Vagina (tissue), 2 donors: ENCODE measurements around the gene DYRK1B. TPM values are rescaled to one million over a fixed set of nuclear protein-coding genes. Genes with fewer than 3 reads are reported as not detected.
A peak's percentile ranks its signal among the peaks of the same experiment; 100 is the strongest.

Experiments used
- DNase-seq, 2 donors: peaks; one replicate each; pipeline ENCODE4 v3.0.0-alpha.2; 2017; ENCODE audit errors: extremely low spot score in 2 of 2
- H3K27ac ChIP-seq: fragments of 200-600 bp; sonication (generic); one replicate; pipeline ENCODE4 v1.5.1; 2019
- H3K27me3 ChIP-seq: fragments of 200-600 bp; sonication (generic); one replicate; pipeline ENCODE4 v1.5.1; 2019
- H3K36me3 ChIP-seq, 2 donors: fragments of 200-600 bp; sonication (generic); one replicate each; pipeline ENCODE4 v1.5.1; 2017 to 2019
- H3K4me1 ChIP-seq: fragments of 200-600 bp; sonication (generic); one replicate; pipeline ENCODE4 v1.5.1; 2019
- H3K4me3 ChIP-seq, 2 donors: fragments of 200-600 bp; sonication (generic); 1 replicate in 1 of 2; 2 replicates in 1 of 2; pipeline ENCODE4 v1.5.1; 2016 to 2019
- H3K9me3 ChIP-seq: fragments of 200-600 bp; sonication (generic); one replicate; pipeline ENCODE4 v1.5.1; 2019
- CTCF ChIP-seq, 3 experiments: fragments of 450-650 bp in 2 of 3; fragments of 200-600 bp in 1 of 3; sonication (generic) in 1 of 3; IDR thresholded peaks; one replicate each; pipeline ENCODE4 v1.5.1; 2017 to 2019; ENCODE audit warnings: antibody characterized with exemption in 3 of 3, mild to moderate bottlenecking in 2 of 3, moderate library complexity in 2 of 3
- POLR2A ChIP-seq, 2 donors: fragments of 450-650 bp; IDR thresholded peaks; one replicate each; pipeline ENCODE4 v1.6.1; 2017; ENCODE audit warnings: antibody characterized with exemption in 2 of 2, mild to moderate bottlenecking in 2 of 2, moderate library complexity in 2 of 2
- POLR2AphosphoS5 ChIP-seq, 2 donors: sonication (generic); formaldehyde crosslinking; IDR thresholded peaks; one replicate each; pipeline ENCODE4 v1.9.0; 2017; ENCODE audit warnings: antibody characterized with exemption in 2 of 2, mild to moderate bottlenecking in 2 of 2, low read depth in 1 of 2; ENCODE audit not compliant: insufficient read depth in 1 of 2
- intact Hi-C: fragments of 100-400 bp; cut with DNase I; formaldehyde crosslinking; loops from one replicate; pipeline ENCODE4 v1.15.1; 2023
- total RNA-seq: library from RNA; depleted of rRNA; stranded (reverse); fragments of >200 nt; gene quantifications from one replicate; pipeline ENCODE4 v1.2.3, GENCODE V29; 2016

The DYRK1B gene
- total RNA-seq, 1 donor from 2014 or later, result 5.6 TPM

DNA sequence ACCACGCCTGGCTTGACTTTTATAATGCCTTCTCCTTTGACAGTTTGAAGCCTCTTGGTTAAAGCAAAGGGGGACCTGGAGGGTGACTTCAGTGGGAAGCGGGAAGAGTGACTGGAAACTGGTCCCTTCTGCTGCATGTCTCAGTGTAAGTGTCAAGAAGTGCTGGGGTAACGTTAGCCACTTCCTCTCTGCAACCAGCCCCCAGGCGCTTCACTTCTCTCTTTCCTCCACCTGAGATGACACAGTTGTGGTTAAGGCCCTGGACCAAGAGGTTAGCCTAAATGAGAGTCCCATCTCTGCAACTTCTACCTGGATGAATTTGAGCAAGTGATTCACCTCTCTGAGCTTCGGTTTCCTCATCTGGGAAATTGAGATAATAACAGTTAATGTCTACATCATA, 39.0 kb downstream of the DYRK1B start:
- H3K36me3 ChIP-seq, result no peaks in the 10 kb centered on the region
- no peak overlapping the region for H3K27ac ChIP-seq
- TF ChIP-seq POLR2A (IDR thresholded peaks at IDR 0.05), result no peak
- no peak for TF ChIP-seq CTCF (IDR thresholded peaks at IDR 0.05)
- H3K4me1 ChIP-seq, result no peaks in the 10 kb centered on the region
- no peak overlapping the region for H3K4me3 ChIP-seq
- intact Hi-C loops, result loop anchor here (10.0 kb wide), 1 partner anchor 170 kb away; no protein-coding TSS in a partner anchor
- H3K9me3 ChIP-seq, result no peaks in the 10 kb centered on the region
- no peak for DNase-seq
- no peaks in the 10 kb centered on the region for H3K27me3 ChIP-seq

DNA sequence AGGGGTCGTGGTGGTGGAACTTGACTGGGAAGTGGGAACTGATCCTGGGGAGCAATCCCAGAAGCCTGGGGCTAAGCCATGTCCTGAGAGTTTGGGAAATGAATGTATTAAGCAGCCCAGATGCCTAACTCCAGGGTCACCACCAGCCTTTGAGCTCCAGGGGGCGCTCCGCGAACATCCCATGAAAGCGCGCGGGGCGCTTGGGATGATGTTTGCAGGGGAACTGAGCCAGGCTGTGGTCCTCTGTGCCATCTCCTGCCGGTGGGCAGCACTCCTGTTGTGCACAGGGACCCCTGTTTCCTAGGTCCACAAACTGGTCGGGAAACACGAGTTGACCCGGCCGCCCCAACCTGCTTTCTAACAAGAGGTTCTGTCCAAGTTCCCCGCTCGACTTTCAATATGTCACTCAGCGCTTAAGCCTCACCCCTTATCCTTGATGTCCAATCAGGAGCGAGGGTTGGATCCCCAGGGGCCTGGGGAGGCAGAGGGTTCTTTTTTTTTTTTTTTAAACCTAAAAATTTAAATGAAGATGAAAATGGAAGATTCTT, 40.9 kb downstream of the DYRK1B start:
- Histone ChIP-seq H3K4me1 (no peaks in the 10 kb centered on the region), H3K27ac (no peak overlapping the region), H3K36me3 (no peaks in the 10 kb centered on the region), H3K4me3 (peak overlapping the region; percentile 16 to 36), H3K27me3 (no peaks in the 10 kb centered on the region), H3K9me3 (no peaks in the 10 kb centered on the region)
- intact Hi-C loops, result loop anchor here (10.0 kb wide), 1 partner anchor 172 kb away; no protein-coding TSS in a partner anchor
- TF ChIP-seq POLR2AphosphoS5 (IDR thresholded peaks at IDR 0.05; ENCODE audit: insufficient read depth in 1 of 2, low read depth in 1 of 2), result peak in 1 of 2 donors; percentile 31
- TF ChIP-seq CTCF (IDR thresholded peaks at IDR 0.05), result peak; percentile 72 to 78 (median 73)
- TF ChIP-seq POLR2A (IDR thresholded peaks at IDR 0.05), result no peak
- DNase-seq, result no peak

DNA sequence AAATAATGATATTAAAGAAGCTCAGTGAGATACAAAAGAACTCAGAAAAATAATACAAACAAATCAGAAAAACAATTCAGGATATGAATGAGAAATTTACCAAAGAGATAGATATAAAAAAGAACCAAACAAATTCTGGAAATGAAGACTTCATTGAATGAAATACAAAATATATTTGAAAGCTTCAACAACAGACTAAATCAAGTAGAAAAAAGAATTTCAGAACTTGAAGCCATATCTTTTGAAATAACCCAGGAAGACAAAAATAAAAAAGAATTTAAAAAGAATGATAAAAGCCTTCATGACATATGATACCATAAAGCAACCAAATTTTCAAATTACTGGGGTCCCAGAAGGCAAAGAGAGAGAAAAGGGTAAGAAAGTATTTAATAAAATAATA, 45.7 kb downstream of the DYRK1B start:
- TF ChIP-seq POLR2AphosphoS5 (IDR thresholded peaks at IDR 0.05; ENCODE audit: insufficient read depth in 1 of 2, low read depth in 1 of 2), result no peak
- no peak for TF ChIP-seq POLR2A (IDR thresholded peaks at IDR 0.05)
- TF ChIP-seq CTCF (IDR thresholded peaks at IDR 0.05), result no peak
- H3K9me3 ChIP-seq, result no peaks in the 10 kb centered on the region
- H3K36me3 ChIP-seq, result no peaks in the 10 kb centered on the region
- no peak overlapping the region for H3K4me3 ChIP-seq
- no peak overlapping the region for H3K27ac ChIP-seq
- intact Hi-C loops, result no loop called here
- H3K27me3 ChIP-seq, result no peaks in the 10 kb centered on the region
- H3K4me1 ChIP-seq, result no peaks in the 10 kb centered on the region
- no peak for DNase-seq

DNA sequence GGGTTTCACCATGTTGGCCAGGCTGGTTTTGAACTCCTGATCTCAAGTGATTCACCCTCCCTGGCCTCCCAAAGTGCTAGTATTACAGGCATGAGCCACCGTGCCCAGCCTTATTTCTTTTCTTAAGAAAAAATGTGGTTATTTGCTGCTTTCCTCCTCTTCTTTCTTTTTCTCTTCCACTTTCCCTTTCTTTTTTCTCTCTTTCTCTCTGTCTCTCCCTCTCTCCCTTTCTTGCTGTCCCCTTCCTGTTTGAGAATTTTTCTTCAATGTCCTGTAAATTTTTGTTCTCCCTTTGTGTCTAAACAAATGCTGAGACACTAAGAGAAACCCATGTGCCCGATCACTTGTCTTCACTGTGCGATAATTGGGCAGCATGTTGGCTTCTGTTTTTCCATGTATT, 53.1 kb downstream of the DYRK1B start:
- no peak for TF ChIP-seq POLR2A (IDR thresholded peaks at IDR 0.05)
- no peak for TF ChIP-seq CTCF (IDR thresholded peaks at IDR 0.05)
- no peak overlapping the region for H3K27ac ChIP-seq
- no peaks in the 10 kb centered on the region for H3K36me3 ChIP-seq
- no peak for DNase-seq
- H3K4me1 ChIP-seq, result no peaks in the 10 kb centered on the region
- intact Hi-C loops, result no loop called here
- H3K9me3 ChIP-seq, result no peaks in the 10 kb centered on the region
- no peaks in the 10 kb centered on the region for H3K27me3 ChIP-seq
- H3K4me3 ChIP-seq, result no peak overlapping the region

- intact Hi-C loops, result no loop called here
- Histone ChIP-seq H3K27me3 (no peaks in the 10 kb centered on the region), H3K4me1 (no peaks in the 10 kb centered on the region), H3K27ac (no peak within 1 kb of the TSS), H3K9me3 (no peaks in the 10 kb centered on the region), H3K36me3 (no peaks in the 10 kb centered on the region), H3K4me3 (no peak within 1 kb of the TSS)
- no peak for DNase-seq
- TF ChIP-seq POLR2AphosphoS5 (IDR thresholded peaks at IDR 0.05; ENCODE audit: insufficient read depth in 1 of 2, low read depth in 1 of 2), result no peak
- no peak for TF ChIP-seq CTCF (IDR thresholded peaks at IDR 0.05)
- TF ChIP-seq POLR2A (IDR thresholded peaks at IDR 0.05), result no peak
These were observed 55.2 kb downstream of the DYRK1B start, which contains the start of gene LEUTX for GRCh38 chr19:39778763-39779162. TSS of gene LEUTX (plus strand) at chr19:39778854. CDS start at chr19:39778921, 67 bp downstream.
